Esophagus squamous epithelium (tissue), 5 donors: ENCODE measurements around the gene PADI1. TPM values are rescaled to one million over a fixed set of nuclear protein-coding genes. Genes with fewer than 3 reads are reported as not detected.

Experiments
- DNase-seq: peaks from one replicate; lab custom pipeline; 2025; lab: John Stamatoyannopoulos, UW
- H3K27ac ChIP-seq, 4 donors: fragments of 200-600 bp; sonication (generic); one replicate each; pipeline ENCODE4 v1.5.1; 2016 to 2019; ENCODE audit warnings: mild to moderate bottlenecking in 1 of 4
- H3K27me3 ChIP-seq, 4 donors: fragments of 200-600 bp; sonication (generic); 1 replicate in 3 of 4; 2 replicates in 1 of 4; pipeline versions ENCODE4 v1.5.1 to v1.6.0; 2017 to 2021; ENCODE audit warnings: antibody characterized with exemption in 1 of 4
- H3K36me3 ChIP-seq, 3 donors: fragments of 200-600 bp; sonication (generic); one replicate each; pipeline ENCODE4 v1.5.1; 2016 to 2019
- H3K4me1 ChIP-seq, 3 donors: fragments of 200-600 bp; sonication (generic); one replicate each; pipeline ENCODE4 v1.5.1; 2017 to 2019
- H3K4me3 ChIP-seq, 4 donors: fragments of 200-600 bp; sonication (generic); 1 replicate in 3 of 4; 2 replicates in 1 of 4; pipeline ENCODE4 v1.5.1; 2016 to 2019; ENCODE audit warnings: mild to moderate bottlenecking in 2 of 4, moderate library complexity in 1 of 4
- H3K9me3 ChIP-seq, 3 donors: fragments of 200-600 bp; sonication (generic); one replicate each; pipeline ENCODE4 v1.5.1; 2016 to 2019
- CTCF ChIP-seq, 6 experiments: fragments of 450-650 bp in 4 of 6; fragments of 200-600 bp in 2 of 6; sonication (generic) in 2 of 6; IDR thresholded peaks; one replicate each; pipeline ENCODE4 v1.5.1; 2016 to 2019; ENCODE audit warnings: antibody characterized with exemption in 6 of 6, mild to moderate bottlenecking in 4 of 6, moderate library complexity in 4 of 6
- POLR2A ChIP-seq, 4 donors: fragments of 450-650 bp; IDR thresholded peaks; one replicate each; pipeline ENCODE4 v1.6.1; 2017; ENCODE audit warnings: antibody characterized with exemption in 4 of 4, mild to moderate bottlenecking in 4 of 4, moderate library complexity in 3 of 4
- WGBS, 2 donors: methylation state at CpG; one replicate each; pipeline ENCODE4 v1.1.5; 2018; 5-methylcytosine and 5-hydroxymethylcytosine counted together
- intact Hi-C: fragments of 100-400 bp; cut with DNase I; formaldehyde crosslinking; loops from one replicate; pipeline ENCODE4 v1.15.0; 2022
- total RNA-seq, 4 donors: library from RNA; depleted of rRNA; stranded (reverse); fragments of >200 nt; gene quantifications; one replicate each; pipeline ENCODE4 v1.1.0, GENCODE V29; 2016
- donor health status: DM: yes; HTN: yes; CAD: no.

PADI1 gene
- total RNA-seq, 4 donors from 2014 or later = 45.3 to 121 (median 75.1) TPM

- Histone ChIP-seq H3K27ac (peak overlapping the region in 1 of 4 donors; percentile 81), H3K4me1 (peaks cover 8 to 67% (median 30%) of the 10 kb centered on the region in 3 donors), H3K27me3 (peaks cover 0 to 60% (median 0%) of the 10 kb centered on the region in 4 donors), H3K4me3 (peak overlapping the region in 1 of 4 donors; percentile 9), H3K36me3 (no peaks in the 10 kb centered on the region), H3K9me3 (no peaks in the 10 kb centered on the region)
- DNase-seq = no peak
- 91 to 92% methylated on average over 4 to 8 of the region's 9 CpGs for WGBS, 2 donors
- intact Hi-C loops = no loop called here
- TF ChIP-seq POLR2A (IDR thresholded peaks at IDR 0.05) = no peak
- TF ChIP-seq CTCF (IDR thresholded peaks at IDR 0.05) = no peak
Observed at GRCh38 chr1:17213782-17214148, 8.8 kb downstream of the PADI1 start.

DNA sequence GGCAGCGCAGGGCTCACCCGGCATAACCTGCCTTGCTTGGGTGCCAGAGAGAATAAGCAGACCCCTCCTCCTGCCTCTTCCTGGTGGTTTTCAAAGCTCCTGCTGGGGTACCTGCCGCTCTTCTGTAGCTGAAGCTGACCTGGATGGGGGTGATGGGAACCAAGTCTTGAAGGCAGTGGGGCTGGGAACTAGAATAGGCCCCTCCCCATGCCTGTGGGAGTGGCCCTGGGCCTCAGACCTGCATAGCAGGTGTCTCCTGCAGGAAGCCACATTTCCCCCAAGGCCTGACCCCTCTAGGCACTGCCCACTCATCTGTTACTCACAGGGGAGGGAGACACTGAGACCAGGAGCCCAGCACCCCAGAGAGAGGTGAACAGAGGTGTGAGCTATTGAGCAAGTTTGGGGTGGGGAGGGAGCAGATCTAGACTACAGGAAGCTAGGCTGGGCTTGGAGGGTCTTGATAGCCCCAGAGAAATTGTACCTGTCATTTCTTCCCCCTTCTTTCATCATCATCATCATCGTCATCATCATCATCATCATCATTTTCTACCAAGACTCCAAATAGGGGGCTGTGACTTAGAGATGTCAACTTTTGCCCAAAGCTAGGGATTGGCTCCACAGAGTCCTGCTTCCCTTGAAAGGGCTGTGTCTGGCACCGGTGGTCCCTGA, 10.1 kb downstream of the PADI1 start:
- peak overlapping the region in 1 of 4 donors; percentile 9 for H3K4me3 ChIP-seq
- WGBS, 2 donors = 38 to 40% methylated on average over 1 to 3 of the region's 5 CpGs
- intact Hi-C loops = no loop called here
- peaks cover 0 to 70% (median 0%) of the 10 kb centered on the region in 4 donors for H3K27me3 ChIP-seq
- no peaks in the 10 kb centered on the region for H3K36me3 ChIP-seq
- peak overlapping the region; percentile 6 to 81 (median 60) for H3K27ac ChIP-seq
- TF ChIP-seq POLR2A (IDR thresholded peaks at IDR 0.05) = no peak
- TF ChIP-seq CTCF (IDR thresholded peaks at IDR 0.05) = no peak
- H3K9me3 ChIP-seq = no peaks in the 10 kb centered on the region
- no peak for DNase-seq
- H3K4me1 ChIP-seq = peaks cover 8 to 67% (median 30%) of the 10 kb centered on the region in 3 donors

DNA sequence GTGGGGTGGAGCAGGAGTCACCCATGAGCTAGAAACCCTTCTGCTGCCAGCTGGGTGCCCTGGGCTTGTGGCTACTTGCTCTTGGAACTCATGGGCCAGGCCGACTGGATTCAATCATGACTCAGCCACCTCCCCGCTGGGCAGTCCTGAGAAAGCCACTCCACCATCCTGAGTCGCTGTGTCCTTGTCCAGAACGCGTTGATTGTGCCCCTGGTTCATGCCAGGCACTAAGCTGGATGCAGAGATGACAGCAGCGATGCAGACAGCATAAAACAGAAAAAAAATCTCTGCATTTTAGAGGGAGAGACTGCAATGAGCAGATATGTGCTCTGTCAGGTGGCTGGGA, 10.6 kb downstream of the PADI1 start:
- 13% methylated on average over 1 of the region's 6 CpGs; no CpG with 5 or more reads in 1 of the 2 donors for WGBS, 2 donors
- Histone ChIP-seq H3K27ac (peak overlapping the region; percentile 5 to 81 (median 60)), H3K4me1 (peaks cover 8 to 62% (median 30%) of the 10 kb centered on the region in 3 donors), H3K27me3 (peaks cover 0 to 76% (median 0%) of the 10 kb centered on the region in 4 donors), H3K4me3 (no peak overlapping the region), H3K9me3 (no peaks in the 10 kb centered on the region), H3K36me3 (peaks cover 0 to under 1% (median 0%) of the 10 kb centered on the region in 3 donors)
- no peak for TF ChIP-seq POLR2A (IDR thresholded peaks at IDR 0.05)
- TF ChIP-seq CTCF (IDR thresholded peaks at IDR 0.05) = no peak
- intact Hi-C loops = no loop called here
- no peak for DNase-seq

- H3K36me3 ChIP-seq = peaks cover 0 to 5% (median 0%) of the 10 kb centered on the region in 3 donors
- DNase-seq = no peak
- WGBS, 2 donors = 55 to 56% methylated on average over 5 of the region's 5 CpGs
- H3K27me3 ChIP-seq = peaks cover 0 to 81% (median 0%) of the 10 kb centered on the region in 4 donors
- TF ChIP-seq POLR2A (IDR thresholded peaks at IDR 0.05) (no peak), CTCF (IDR thresholded peaks at IDR 0.05) (no peak)
- H3K4me3 ChIP-seq = no peak overlapping the region
- intact Hi-C loops = no loop called here
- H3K9me3 ChIP-seq = no peaks in the 10 kb centered on the region
- peaks cover 8 to 56% (median 30%) of the 10 kb centered on the region in 3 donors for H3K4me1 ChIP-seq
- peak overlapping the region in 3 of 4 donors; percentile 59 to 81 (median 61) for H3K27ac ChIP-seq
Observed at GRCh38 chr1:17216078-17216477, 11.2 kb downstream of the PADI1 start.

GRCh38 chr1:17217607-17218006, 12.7 kb downstream of the PADI1 start:
- peaks cover 3 to 41% (median 21%) of the 10 kb centered on the region in 3 donors for H3K4me1 ChIP-seq
- intact Hi-C loops = no loop called here
- no peak overlapping the region for H3K27ac ChIP-seq
- no peak for DNase-seq
- H3K27me3 ChIP-seq = peaks cover 0 to 78% (median 0%) of the 10 kb centered on the region in 4 donors
- no peak for TF ChIP-seq CTCF (IDR thresholded peaks at IDR 0.05)
- H3K9me3 ChIP-seq = no peaks in the 10 kb centered on the region
- 72 to 85% methylated on average over 3 of the region's 3 CpGs for WGBS, 2 donors
- H3K36me3 ChIP-seq = peaks cover 0 to 6% (median 0%) of the 10 kb centered on the region in 3 donors
- H3K4me3 ChIP-seq = no peak overlapping the region
